ENCODE results near the gene TAF13.
"Not testable (repeated sequence)": the region's sequence is repeated elsewhere in the genome, so short reads cannot be mapped to it uniquely, and the experiment has no call there.

Gene TAF13

DNA sequence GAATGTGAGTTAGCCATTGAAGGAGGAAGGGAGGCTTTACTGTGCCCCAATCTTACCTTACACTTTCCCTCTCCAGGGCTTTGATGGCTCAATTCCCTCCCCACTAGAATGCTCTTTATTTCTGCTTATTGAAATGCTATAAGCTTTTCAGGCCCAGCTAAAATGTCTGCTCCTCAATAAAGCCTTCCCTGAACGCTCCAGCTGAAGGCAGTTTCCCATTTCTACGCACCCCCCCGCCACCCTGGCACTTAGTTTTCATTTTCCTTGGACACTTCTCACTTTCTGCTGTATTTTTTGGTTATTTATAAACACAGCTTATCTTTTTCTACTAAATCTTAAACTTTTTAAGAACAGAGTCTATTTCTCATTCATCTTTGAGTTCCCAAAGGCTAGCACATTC is 7.7 kb upstream of the TAF13 start:
- DNase-seq (ENCODE audit: low spot score): no peak
- Mint-ChIP-seq H3K4me3 (no peak overlapping the region), H3K4me1 (ENCODE audit: low read depth) (no peaks in the 10 kb centered on the region), H3K36me3 (ENCODE audit: low read depth) (no peaks in the 10 kb centered on the region), H3K9me3 (no peaks in the 10 kb centered on the region), H3K27me3 (ENCODE audit: low read depth) (no peaks in the 10 kb centered on the region), H3K27ac (no peak overlapping the region)

GRCh38 chr1:109080441-109081082 is 4.8 kb upstream of the TAF13 start:
- no peak overlapping the region for H3K27ac Mint-ChIP-seq
- peaks cover 2% of the 10 kb centered on the region for H3K4me1 Mint-ChIP-seq (ENCODE audit: low read depth)
- DNase-seq (ENCODE audit: low spot score): no peak
- H3K4me3 Mint-ChIP-seq: no peak overlapping the region
- no peaks in the 10 kb centered on the region for H3K27me3 Mint-ChIP-seq (ENCODE audit: low read depth)
- H3K9me3 Mint-ChIP-seq: no peaks in the 10 kb centered on the region
- peaks cover 2% of the 10 kb centered on the region for H3K36me3 Mint-ChIP-seq (ENCODE audit: low read depth)

- peaks cover 4% of the 10 kb centered on the region for H3K36me3 Mint-ChIP-seq (ENCODE audit: low read depth)
- no peak overlapping the region for H3K4me3 Mint-ChIP-seq
- peaks cover 7% of the 10 kb centered on the region for H3K4me1 Mint-ChIP-seq (ENCODE audit: low read depth)
- DNase-seq (ENCODE audit: low spot score): no peak
- H3K9me3 Mint-ChIP-seq: no peaks in the 10 kb centered on the region
- H3K27me3 Mint-ChIP-seq (ENCODE audit: low read depth): no peaks in the 10 kb centered on the region
- H3K27ac Mint-ChIP-seq: no peak overlapping the region
These were observed 3.4 kb upstream of the TAF13 start for GRCh38 chr1:109079240-109079622.

- Mint-ChIP-seq H3K27me3 (ENCODE audit: low read depth) (no peaks in the 10 kb centered on the region), H3K4me3 (no peak overlapping the region), H3K9me3 (no peaks in the 10 kb centered on the region), H3K4me1 (ENCODE audit: low read depth) (peaks cover 9% of the 10 kb centered on the region), H3K36me3 (ENCODE audit: low read depth) (peaks cover 8% of the 10 kb centered on the region), H3K27ac (no peak overlapping the region)
- no peak for DNase-seq (ENCODE audit: low spot score)
These were observed 2.5 kb upstream of the TAF13 start for GRCh38 chr1:109078317-109078716.

DNA sequence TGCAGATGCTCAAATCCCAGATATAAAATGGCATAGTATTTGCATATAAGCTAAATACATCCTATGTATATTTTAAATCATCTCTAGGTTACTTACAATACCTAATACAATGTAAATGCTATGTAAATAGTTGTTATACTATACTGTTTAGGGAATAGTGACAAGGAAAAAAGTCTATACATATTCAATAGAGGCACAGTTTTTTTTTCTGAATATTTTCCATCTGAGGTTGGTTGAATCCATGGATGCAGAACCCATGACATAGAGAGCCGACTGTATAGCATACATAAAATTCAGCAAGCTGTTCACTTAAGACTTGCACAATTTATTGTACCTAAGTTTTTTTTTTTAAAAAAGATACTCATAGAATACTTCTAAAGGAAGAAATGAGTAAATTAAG is 6.5 kb downstream of the TAF13 start:
- peaks cover 25% of the 10 kb centered on the region for H3K36me3 Mint-ChIP-seq (ENCODE audit: low read depth)
- no peak for DNase-seq (ENCODE audit: low spot score)
- peaks cover 2% of the 10 kb centered on the region for H3K4me1 Mint-ChIP-seq (ENCODE audit: low read depth)
- no peak overlapping the region for H3K27ac Mint-ChIP-seq
- no peaks in the 10 kb centered on the region for H3K27me3 Mint-ChIP-seq (ENCODE audit: low read depth)
- H3K9me3 Mint-ChIP-seq: no peaks in the 10 kb centered on the region
- no peak overlapping the region for H3K4me3 Mint-ChIP-seq

GRCh38 chr1:109067883-109068282 is 7.9 kb downstream of the TAF13 start:
- H3K36me3 Mint-ChIP-seq (ENCODE audit: low read depth): peaks cover 24% of the 10 kb centered on the region
- H3K9me3 Mint-ChIP-seq: no peaks in the 10 kb centered on the region
- no peak overlapping the region for H3K4me3 Mint-ChIP-seq
- no peak for DNase-seq (ENCODE audit: low spot score)
- H3K27me3 Mint-ChIP-seq (ENCODE audit: low read depth): no peaks in the 10 kb centered on the region
- no peaks in the 10 kb centered on the region for H3K4me1 Mint-ChIP-seq (ENCODE audit: low read depth)
- no peak overlapping the region for H3K27ac Mint-ChIP-seq

DNA sequence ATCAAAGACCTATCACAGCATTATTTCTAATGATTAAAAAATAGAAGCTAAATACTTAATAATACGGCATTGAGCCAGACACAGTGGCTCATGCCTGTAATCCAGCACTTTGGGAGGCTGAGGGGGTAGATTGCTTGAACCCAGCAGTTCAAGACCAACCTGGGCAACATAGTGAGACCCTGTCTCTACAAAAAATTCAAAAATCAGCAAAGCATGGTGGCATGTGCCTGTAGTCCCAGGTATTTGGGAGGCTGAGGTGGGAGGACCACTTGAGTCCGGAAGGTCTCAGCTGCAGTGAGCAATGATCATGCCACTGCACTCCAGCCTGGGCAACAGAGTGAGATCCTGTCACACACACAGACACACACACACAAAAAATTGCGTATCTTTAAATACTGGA is 10.7 kb downstream of the TAF13 start:
- Mint-ChIP-seq H3K27ac (no peak overlapping the region), H3K4me1 (ENCODE audit: low read depth) (no peaks in the 10 kb centered on the region), H3K27me3 (ENCODE audit: low read depth) (no peaks in the 10 kb centered on the region), H3K4me3 (no peak overlapping the region), H3K36me3 (ENCODE audit: low read depth) (peaks cover 19% of the 10 kb centered on the region), H3K9me3 (no peaks in the 10 kb centered on the region)
- no peak for DNase-seq (ENCODE audit: low spot score)

DNA sequence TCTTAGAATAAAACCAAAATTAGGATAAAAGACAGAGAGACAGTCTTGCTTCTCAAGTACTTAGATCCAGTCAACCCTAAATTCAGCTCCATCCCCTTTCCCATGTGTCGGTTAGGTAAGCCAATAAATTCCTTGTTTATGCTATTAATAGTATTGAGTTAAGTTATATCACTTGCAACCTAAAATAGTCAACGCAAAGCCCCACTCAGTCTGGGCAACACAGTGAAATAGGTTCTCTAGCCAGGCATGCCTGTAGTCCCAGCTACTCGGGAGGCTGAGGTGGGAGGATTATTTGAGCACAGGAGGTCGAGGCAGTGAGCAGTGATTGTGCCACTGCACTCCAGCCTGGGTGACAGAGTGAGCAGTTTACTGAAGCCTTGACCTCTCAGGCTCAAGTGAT is 14.6 kb downstream of the TAF13 start:
- Mint-ChIP-seq H3K27ac (no peak overlapping the region), H3K36me3 (ENCODE audit: low read depth) (peaks cover 10% of the 10 kb centered on the region), H3K9me3 (no peaks in the 10 kb centered on the region), H3K4me1 (ENCODE audit: low read depth) (no peaks in the 10 kb centered on the region), H3K27me3 (ENCODE audit: low read depth) (no peaks in the 10 kb centered on the region), H3K4me3 (no peak overlapping the region)
- no peak for DNase-seq (ENCODE audit: low spot score)

- Mint-ChIP-seq H3K36me3 (ENCODE audit: low read depth) (peaks cover 10% of the 10 kb centered on the region), H3K27me3 (ENCODE audit: low read depth) (no peaks in the 10 kb centered on the region), H3K4me1 (ENCODE audit: low read depth) (no peaks in the 10 kb centered on the region), H3K4me3 (no peak overlapping the region), H3K27ac (no peak overlapping the region), H3K9me3 (no peaks in the 10 kb centered on the region)
- no peak for DNase-seq (ENCODE audit: low spot score)
These were observed 15.1 kb downstream of the TAF13 start for GRCh38 chr1:109060707-109061106.

- Mint-ChIP-seq H3K36me3 (ENCODE audit: low read depth) (no peaks in the 10 kb centered on the region), H3K4me3 (no peak overlapping the region), H3K9me3 (no peaks in the 10 kb centered on the region), H3K27me3 (ENCODE audit: low read depth) (no peaks in the 10 kb centered on the region), H3K4me1 (ENCODE audit: low read depth) (no peaks in the 10 kb centered on the region), H3K27ac (no peak overlapping the region)
- DNase-seq (ENCODE audit: low spot score): no peak
These were observed 16.8 kb downstream of the TAF13 start for GRCh38 chr1:109059026-109059425.

DNA sequence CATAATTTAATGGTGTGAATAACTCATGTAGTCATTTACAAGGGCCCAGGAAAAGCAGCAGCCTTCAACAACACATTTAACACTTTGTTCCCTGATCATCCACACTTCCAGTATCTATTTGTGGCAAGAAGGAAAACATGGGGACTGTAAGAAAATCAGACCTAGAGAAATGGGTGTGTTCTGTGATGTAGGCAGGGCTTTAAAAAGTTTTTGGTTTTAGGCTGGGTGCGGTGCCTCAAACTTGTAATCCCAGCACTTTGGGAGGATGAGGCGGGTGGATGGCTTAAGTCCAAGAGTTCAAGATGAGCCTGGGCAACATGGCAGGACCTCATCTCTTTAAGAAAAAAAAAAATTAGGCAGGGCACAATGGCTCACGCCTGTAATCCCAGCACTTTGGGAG is 19.7 kb downstream of the TAF13 start:
- Mint-ChIP-seq H3K4me3 (no peak overlapping the region), H3K9me3 (no peaks in the 10 kb centered on the region), H3K27ac (no peak overlapping the region), H3K4me1 (ENCODE audit: low read depth) (no peaks in the 10 kb centered on the region), H3K36me3 (ENCODE audit: low read depth) (no peaks in the 10 kb centered on the region), H3K27me3 (ENCODE audit: low read depth) (no peaks in the 10 kb centered on the region)
- DNase-seq (ENCODE audit: low spot score): no peak

DNA sequence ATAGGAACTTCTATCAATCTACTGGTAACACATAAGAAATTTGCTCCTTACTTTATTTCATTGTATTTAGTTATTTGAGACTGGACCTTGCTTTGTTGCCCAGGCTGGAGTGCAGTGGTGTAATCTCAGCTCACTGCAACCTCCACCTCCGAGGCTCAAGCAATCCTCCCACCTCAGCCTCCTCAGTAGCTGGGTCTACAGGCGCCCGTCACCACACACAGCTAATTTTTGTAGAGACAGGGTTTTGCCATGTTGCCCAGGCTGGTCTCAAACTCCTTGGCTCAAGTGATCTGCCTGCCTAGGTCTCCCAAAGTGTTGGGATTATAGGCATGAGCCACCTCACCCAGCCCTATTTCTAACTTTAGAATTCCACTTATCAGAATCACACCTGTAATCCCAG is 23.7 kb downstream of the TAF13 start:
- H3K9me3 Mint-ChIP-seq; H3K27me3 Mint-ChIP-seq (ENCODE audit: low read depth); H3K4me3 Mint-ChIP-seq; H3K27ac Mint-ChIP-seq; DNase-seq (ENCODE audit: low spot score); H3K4me1 Mint-ChIP-seq (ENCODE audit: low read depth); H3K36me3 Mint-ChIP-seq (ENCODE audit: low read depth): not testable (repeated sequence)

DNA sequence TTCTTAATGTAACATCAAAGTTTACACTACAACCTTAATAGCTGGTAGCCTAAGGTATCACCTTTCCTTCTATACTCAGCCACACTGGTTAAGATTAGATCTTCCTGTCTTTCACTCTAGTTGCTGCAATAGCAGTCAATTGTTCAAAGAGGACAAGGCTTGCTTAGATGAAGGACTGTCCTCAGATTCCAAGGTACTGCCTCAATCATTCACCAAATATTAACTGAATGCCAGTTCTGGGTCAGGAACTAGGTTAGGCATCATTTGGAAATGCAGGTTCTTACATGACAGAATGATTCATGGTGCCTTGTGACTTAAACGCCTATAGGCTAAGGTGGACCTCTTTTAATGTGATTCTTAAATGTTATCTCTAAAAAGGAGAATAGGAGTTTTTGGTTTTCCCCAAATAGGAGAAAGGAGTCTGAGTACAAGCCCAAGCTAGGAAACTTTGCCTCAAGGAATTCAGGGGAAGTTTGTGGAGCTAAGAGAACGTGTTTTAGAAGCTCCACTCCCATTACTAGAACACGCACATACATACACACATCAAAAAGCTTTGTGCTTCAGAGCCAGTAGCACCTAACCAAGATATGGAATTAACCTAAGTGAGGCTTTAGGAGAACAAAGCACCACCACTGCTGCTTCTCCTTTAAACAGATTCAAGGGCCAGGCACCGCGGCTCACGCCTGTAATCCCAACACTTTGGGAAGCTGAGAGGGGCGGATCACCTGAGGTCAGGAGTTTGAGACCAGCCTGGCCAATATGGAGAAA is 25.4 kb downstream of the TAF13 start:
- Mint-ChIP-seq H3K27ac (no peak overlapping the region), H3K4me3 (no peak overlapping the region), H3K27me3 (ENCODE audit: low read depth) (peaks cover 13% of the 10 kb centered on the region), H3K4me1 (ENCODE audit: low read depth) (peaks cover 4% of the 10 kb centered on the region), H3K9me3 (no peaks in the 10 kb centered on the region), H3K36me3 (ENCODE audit: low read depth) (no peaks in the 10 kb centered on the region)
- no peak for DNase-seq (ENCODE audit: low spot score)

GRCh38 chr1:109048335-109048734 is 27.5 kb downstream of the TAF13 start:
- Mint-ChIP-seq H3K4me1 (ENCODE audit: low read depth) (peaks cover 4% of the 10 kb centered on the region), H3K9me3 (no peaks in the 10 kb centered on the region), H3K4me3 (no peak overlapping the region), H3K27me3 (ENCODE audit: low read depth) (peaks cover 14% of the 10 kb centered on the region), H3K27ac (no peak overlapping the region), H3K36me3 (ENCODE audit: low read depth) (no peaks in the 10 kb centered on the region)
- no peak for DNase-seq (ENCODE audit: low spot score)

DNA sequence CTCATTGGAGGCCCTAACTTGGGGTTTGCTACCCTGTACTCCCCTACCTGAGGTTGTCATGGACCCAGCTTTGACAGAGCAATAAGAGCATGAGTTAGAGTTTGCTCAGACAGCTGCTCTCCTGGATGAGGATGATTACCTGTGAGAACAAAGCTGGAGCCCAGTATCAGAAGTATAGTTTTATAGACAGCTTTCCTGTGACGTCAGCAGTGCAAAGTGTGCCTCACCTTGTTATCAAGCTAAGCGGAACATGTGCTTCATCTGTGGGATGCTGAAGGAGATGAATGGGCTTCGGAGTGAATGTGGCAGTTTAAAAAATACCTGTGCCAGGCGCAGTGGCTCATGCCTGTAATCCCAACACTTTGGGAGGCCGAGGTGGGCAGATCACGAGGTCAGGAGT is 28.5 kb downstream of the TAF13 start:
- no peak overlapping the region for H3K4me3 Mint-ChIP-seq
- no peaks in the 10 kb centered on the region for H3K9me3 Mint-ChIP-seq
- H3K27ac Mint-ChIP-seq: no peak overlapping the region
- no peaks in the 10 kb centered on the region for H3K36me3 Mint-ChIP-seq (ENCODE audit: low read depth)
- DNase-seq (ENCODE audit: low spot score): no peak
- H3K4me1 Mint-ChIP-seq (ENCODE audit: low read depth): peaks cover 7% of the 10 kb centered on the region
- peaks cover 14% of the 10 kb centered on the region for H3K27me3 Mint-ChIP-seq (ENCODE audit: low read depth)

Measured in T-helper 2 cell treated with Interferon-gamma antibody and Interleukin-4, amounts not matched to agents 5 μg/mL and 100 μg/mL, for 36 hours (primary cell).